Stimulated activated CD4-positive, alpha-beta T cell treated with anti-CD3 and anti-CD28 coated beads, Interleukin-1b, Interleukin-23, amount 100 ng/mL, for 1 hour (primary cell): ENCODE measurements around the gene RAD18.

ENCODE experiments used
- DNase-seq, 2 donors: peaks; one replicate each; pipeline ENCODE4 v3.0.0-alpha.2; 2020; ENCODE audit warnings: low read depth in 2 of 2

The RAD18 gene

GRCh38 chr3:8867646-8868045 lies 95.6 kb downstream of the RAD18 start:
- DNase-seq: no peak

- no peak for DNase-seq
Observed at GRCh38 chr3:8865697-8866096, 97.6 kb downstream of the RAD18 start.

GRCh38 chr3:8864402-8865350 lies 98.6 kb downstream of the RAD18 start:
- DNase-seq: no peak

- DNase-seq: no peak
Observed at GRCh38 chr3:8863891-8864290, 99.4 kb downstream of the RAD18 start.

- DNase-seq: no peak
Observed at GRCh38 chr3:8857720-8858367, 105.4 kb downstream of the RAD18 start.

GRCh38 chr3:8856721-8857120 lies 106.6 kb downstream of the RAD18 start:
- DNase-seq: no peak

- DNase-seq: no peak
Observed at GRCh38 chr3:8856071-8856470, 107.2 kb downstream of the RAD18 start.

- DNase-seq: no peak
Observed at GRCh38 chr3:8854656-8855055, 108.6 kb downstream of the RAD18 start.

- DNase-seq: no peak
Observed at GRCh38 chr3:8853081-8853480, 110.2 kb downstream of the RAD18 start.

- DNase-seq: no peak
Observed at GRCh38 chr3:8852511-8852910, 110.8 kb downstream of the RAD18 start.

- DNase-seq: no peak
Observed at GRCh38 chr3:8851703-8852102, 111.6 kb downstream of the RAD18 start.

- no peak for DNase-seq
Observed at GRCh38 chr3:8848696-8849131, 114.6 kb downstream of the RAD18 start.

- no peak for DNase-seq
Observed at GRCh38 chr3:8847317-8847716, 116.0 kb downstream of the RAD18 start.

GRCh38 chr3:8846176-8846575 lies 117.1 kb downstream of the RAD18 start:
- no peak for DNase-seq

- no peak for DNase-seq
Observed at GRCh38 chr3:8845641-8846040, 117.6 kb downstream of the RAD18 start.

GRCh38 chr3:8843347-8843746 lies 119.9 kb downstream of the RAD18 start:
- DNase-seq: no peak

- no peak for DNase-seq
Observed at GRCh38 chr3:8842293-8842692, 121.0 kb downstream of the RAD18 start.

- DNase-seq: no peak
Observed at GRCh38 chr3:8841472-8841871, 121.8 kb downstream of the RAD18 start.

- DNase-seq: no peak
Observed at GRCh38 chr3:8840556-8840955, 122.7 kb downstream of the RAD18 start.

GRCh38 chr3:8839607-8840325 lies 123.5 kb downstream of the RAD18 start:
- no peak for DNase-seq

- DNase-seq: no peak
Observed at GRCh38 chr3:8838765-8839423, 124.4 kb downstream of the RAD18 start.

GRCh38 chr3:8838234-8838633 lies 125.0 kb downstream of the RAD18 start:
- DNase-seq: no peak
